ENCODE measurements around the gene DOK7. TPM values are rescaled to one million over a fixed set of nuclear protein-coding genes. Genes with fewer than 3 reads are reported as not detected.

Gene DOK7
- polyA plus RNA-seq, 4 donors = 0.28 to 7.5 (median 0.81) TPM; not detected in 1

GRCh38 chr4:3516836-3517730 lies 54.0 kb downstream of the DOK7 start:
- DNase-seq (no peak), FAIRE-seq (no peak)
- H3K9me3 ChIP-seq (ENCODE audit: control insufficient read depth in 2 of 2, insufficient read depth in 1 of 2, low read depth in 1 of 2, low read length in 1 of 2) = no peaks in the 10 kb centered on the region
- peaks cover 0 to 10% (median 0%) of the 10 kb centered on the region in 3 donors for H3K4me1 ChIP-seq (ENCODE audit: control insufficient read depth in 3 of 3, insufficient read depth in 2 of 3, low read depth in 1 of 3, low read length in 2 of 3)
- peaks cover 45 to 99% (median 53%) of the 10 kb centered on the region in 3 donors for H3K36me3 ChIP-seq (ENCODE audit: control insufficient read depth in 3 of 3, insufficient read depth in 2 of 3, low read depth in 1 of 3, low read length in 3 of 3)
- no peaks in the 10 kb centered on the region for H3K27me3 ChIP-seq (ENCODE audit: control insufficient read depth in 3 of 3, insufficient read depth in 3 of 3, low read length in 3 of 3)
- no peak overlapping the region for H3K27ac ChIP-seq (ENCODE audit: low read depth in 1 of 3, low read length in 2 of 3)
- WGBS, 3 donors = 92 to 95% (median 94%) methylated on average over 27 to 29 of the region's 29 CpGs
- no peak overlapping the region for H3K4me3 ChIP-seq (ENCODE audit: low read depth in 1 of 3, low read length in 3 of 3)

GRCh38 chr4:3517731-3518510 lies 54.8 kb downstream of the DOK7 start:
- peaks cover 0 to 10% (median 0%) of the 10 kb centered on the region in 3 donors for H3K4me1 ChIP-seq (ENCODE audit: control insufficient read depth in 3 of 3, insufficient read depth in 2 of 3, low read depth in 1 of 3, low read length in 2 of 3)
- peaks cover 43 to 99% (median 51%) of the 10 kb centered on the region in 3 donors for H3K36me3 ChIP-seq (ENCODE audit: control insufficient read depth in 3 of 3, insufficient read depth in 2 of 3, low read depth in 1 of 3, low read length in 3 of 3)
- no peaks in the 10 kb centered on the region for H3K9me3 ChIP-seq (ENCODE audit: control insufficient read depth in 2 of 2, insufficient read depth in 1 of 2, low read depth in 1 of 2, low read length in 1 of 2)
- H3K27ac ChIP-seq (ENCODE audit: low read depth in 1 of 3, low read length in 2 of 3) = no peak overlapping the region
- DNase-seq (no peak), FAIRE-seq (no peak)
- H3K4me3 ChIP-seq (ENCODE audit: low read depth in 1 of 3, low read length in 3 of 3) = no peak overlapping the region
- H3K27me3 ChIP-seq (ENCODE audit: control insufficient read depth in 3 of 3, insufficient read depth in 3 of 3, low read length in 3 of 3) = no peaks in the 10 kb centered on the region
- 94 to 96% (median 96%) methylated on average over 46 to 49 of the region's 49 CpGs for WGBS, 3 donors

- Histone ChIP-seq H3K27me3 (ENCODE audit: control insufficient read depth in 3 of 3, insufficient read depth in 3 of 3, low read length in 3 of 3) (no peaks in the 10 kb centered on the region), H3K9me3 (ENCODE audit: control insufficient read depth in 2 of 2, insufficient read depth in 1 of 2, low read depth in 1 of 2, low read length in 1 of 2) (no peaks in the 10 kb centered on the region), H3K4me1 (ENCODE audit: control insufficient read depth in 3 of 3, insufficient read depth in 2 of 3, low read depth in 1 of 3, low read length in 2 of 3) (peaks cover 0 to 10% (median 0%) of the 10 kb centered on the region in 3 donors), H3K27ac (ENCODE audit: low read depth in 1 of 3, low read length in 2 of 3) (no peak overlapping the region), H3K4me3 (ENCODE audit: low read depth in 1 of 3, low read length in 3 of 3) (no peak overlapping the region), H3K36me3 (ENCODE audit: control insufficient read depth in 3 of 3, insufficient read depth in 2 of 3, low read depth in 1 of 3, low read length in 3 of 3) (peaks cover 45 to 99% (median 51%) of the 10 kb centered on the region in 3 donors)
- FAIRE-seq = no peak
- DNase-seq = no peak
- 87 to 97% (median 91%) methylated on average over 8 to 11 of the region's 11 CpGs for WGBS, 3 donors
These were observed 55.4 kb downstream of the DOK7 start for GRCh38 chr4:3518511-3518880.

DNA sequence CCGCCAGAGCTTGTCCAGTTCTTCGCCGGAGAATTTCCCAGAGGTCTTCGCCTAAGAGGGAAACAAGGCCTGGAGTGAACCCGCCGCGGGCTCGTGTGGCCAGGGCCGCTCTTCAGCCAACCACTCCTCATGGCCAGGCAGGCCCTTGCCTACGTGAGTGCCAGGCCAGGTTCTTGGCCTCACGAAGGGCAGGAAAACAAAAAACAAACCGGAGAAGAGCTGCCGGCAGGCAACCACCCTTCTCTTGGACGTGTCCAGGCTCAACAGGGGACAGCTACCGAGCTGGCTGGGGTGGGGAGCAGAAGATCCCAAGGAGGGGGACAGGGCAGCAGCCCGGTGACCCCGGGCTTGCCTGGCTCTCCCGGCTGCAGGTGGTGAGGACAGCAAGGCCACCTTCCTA lies 55.8 kb downstream of the DOK7 start:
- no peak for DNase-seq
- peaks cover 44 to 99% (median 50%) of the 10 kb centered on the region in 3 donors for H3K36me3 ChIP-seq (ENCODE audit: control insufficient read depth in 3 of 3, insufficient read depth in 2 of 3, low read depth in 1 of 3, low read length in 3 of 3)
- no peak overlapping the region for H3K27ac ChIP-seq (ENCODE audit: low read depth in 1 of 3, low read length in 2 of 3)
- H3K27me3 ChIP-seq (ENCODE audit: control insufficient read depth in 3 of 3, insufficient read depth in 3 of 3, low read length in 3 of 3) = no peaks in the 10 kb centered on the region
- H3K4me1 ChIP-seq (ENCODE audit: control insufficient read depth in 3 of 3, insufficient read depth in 2 of 3, low read depth in 1 of 3, low read length in 2 of 3) = peaks cover 0 to 10% (median 0%) of the 10 kb centered on the region in 3 donors
- 93 to 94% (median 93%) methylated on average over 18 of the region's 18 CpGs for WGBS, 3 donors
- no peaks in the 10 kb centered on the region for H3K9me3 ChIP-seq (ENCODE audit: control insufficient read depth in 2 of 2, insufficient read depth in 1 of 2, low read depth in 1 of 2, low read length in 1 of 2)
- no peak for FAIRE-seq
- no peak overlapping the region for H3K4me3 ChIP-seq (ENCODE audit: low read depth in 1 of 3, low read length in 3 of 3)

DNA sequence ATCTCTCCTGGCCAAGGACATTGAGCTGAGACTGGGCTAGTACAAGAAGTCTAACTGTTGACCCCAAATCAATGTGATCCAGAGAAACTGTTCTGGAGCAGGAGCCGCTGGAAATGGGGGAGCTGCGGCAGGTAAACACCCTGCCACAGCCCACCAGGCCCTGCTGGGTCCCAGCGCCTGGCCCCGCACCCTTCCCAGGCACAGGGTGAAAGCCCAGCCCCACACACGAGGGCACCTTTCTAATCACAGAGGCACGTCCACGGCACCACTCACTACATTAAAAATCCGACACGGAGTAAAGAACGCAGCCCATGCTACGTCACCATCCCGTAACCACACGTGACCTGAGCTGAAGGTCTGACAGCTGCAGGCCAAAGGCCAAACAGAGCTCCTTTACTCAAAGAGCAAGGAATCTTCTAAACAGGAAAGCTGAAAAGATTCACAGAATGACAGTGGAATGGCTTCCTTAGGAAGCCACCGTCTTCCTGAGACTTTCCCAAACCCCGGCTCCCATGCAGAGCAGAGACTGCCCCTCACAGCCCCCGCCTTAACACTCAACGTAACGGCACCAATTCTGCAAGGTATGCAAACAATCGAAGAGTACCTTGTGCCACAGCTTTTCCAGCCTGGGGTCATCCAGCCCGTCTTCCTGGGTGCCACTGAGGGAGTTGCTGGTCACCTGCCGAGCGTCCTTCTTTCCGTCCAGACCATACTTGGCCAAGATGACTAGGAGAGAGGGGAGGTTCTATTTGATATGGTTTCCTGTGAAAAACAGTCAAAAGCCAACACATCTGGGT lies 56.6 kb downstream of the DOK7 start:
- Histone ChIP-seq H3K36me3 (ENCODE audit: control insufficient read depth in 3 of 3, insufficient read depth in 2 of 3, low read depth in 1 of 3, low read length in 3 of 3) (peaks cover 43 to 99% (median 44%) of the 10 kb centered on the region in 3 donors), H3K9me3 (ENCODE audit: control insufficient read depth in 2 of 2, insufficient read depth in 1 of 2, low read depth in 1 of 2, low read length in 1 of 2) (no peaks in the 10 kb centered on the region), H3K4me1 (ENCODE audit: control insufficient read depth in 3 of 3, insufficient read depth in 2 of 3, low read depth in 1 of 3, low read length in 2 of 3) (peaks cover 0 to 10% (median 0%) of the 10 kb centered on the region in 3 donors), H3K27me3 (ENCODE audit: control insufficient read depth in 3 of 3, insufficient read depth in 3 of 3, low read length in 3 of 3) (no peaks in the 10 kb centered on the region), H3K4me3 (ENCODE audit: low read depth in 1 of 3, low read length in 3 of 3) (no peak overlapping the region), H3K27ac (ENCODE audit: low read depth in 1 of 3, low read length in 2 of 3) (no peak overlapping the region)
- 93 to 94% (median 93%) methylated on average over 23 of the region's 23 CpGs for WGBS, 3 donors
- DNase-seq = no peak
- FAIRE-seq = no peak

DNA sequence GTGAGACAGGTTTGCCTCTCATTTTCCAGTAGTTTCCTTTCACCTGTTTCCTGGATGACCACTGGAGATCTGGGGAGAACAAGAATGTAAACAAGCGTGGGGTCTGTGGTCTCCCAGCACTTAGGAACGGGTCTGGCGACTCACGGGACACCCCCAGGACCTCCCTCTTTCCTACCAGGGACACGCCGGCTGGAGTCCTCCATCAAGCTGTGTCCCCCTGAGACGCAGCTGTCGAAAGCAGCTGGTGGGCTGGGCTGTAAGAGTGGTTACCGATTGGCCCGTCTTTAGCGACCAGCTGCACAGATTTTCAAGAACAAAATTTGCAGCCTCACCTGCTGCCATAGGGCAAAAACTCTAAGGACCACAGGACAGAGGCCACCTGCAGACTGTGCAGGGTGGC lies 57.2 kb downstream of the DOK7 start:
- peaks cover 41 to 99% (median 41%) of the 10 kb centered on the region in 3 donors for H3K36me3 ChIP-seq (ENCODE audit: control insufficient read depth in 3 of 3, insufficient read depth in 2 of 3, low read depth in 1 of 3, low read length in 3 of 3)
- 83 to 94% (median 91%) methylated on average over 11 of the region's 11 CpGs for WGBS, 3 donors
- H3K9me3 ChIP-seq (ENCODE audit: control insufficient read depth in 2 of 2, insufficient read depth in 1 of 2, low read depth in 1 of 2, low read length in 1 of 2) = no peaks in the 10 kb centered on the region
- no peaks in the 10 kb centered on the region for H3K27me3 ChIP-seq (ENCODE audit: control insufficient read depth in 3 of 3, insufficient read depth in 3 of 3, low read length in 3 of 3)
- no peak overlapping the region for H3K27ac ChIP-seq (ENCODE audit: low read depth in 1 of 3, low read length in 2 of 3)
- FAIRE-seq (no peak), DNase-seq (no peak)
- no peak overlapping the region for H3K4me3 ChIP-seq (ENCODE audit: low read depth in 1 of 3, low read length in 3 of 3)
- peaks cover 0 to 4% (median 0%) of the 10 kb centered on the region in 3 donors for H3K4me1 ChIP-seq (ENCODE audit: control insufficient read depth in 3 of 3, insufficient read depth in 2 of 3, low read depth in 1 of 3, low read length in 2 of 3)

- no peak for DNase-seq
- FAIRE-seq = no peak
These were observed 57.9 kb downstream of the DOK7 start for GRCh38 chr4:3520796-3521600.

More at GRCh38 chr4:3520796-3521600, 57.9 kb downstream of the DOK7 start:
- Histone ChIP-seq H3K9me3 (ENCODE audit: control insufficient read depth in 2 of 2, insufficient read depth in 1 of 2, low read depth in 1 of 2, low read length in 1 of 2) (no peaks in the 10 kb centered on the region), H3K27me3 (ENCODE audit: control insufficient read depth in 3 of 3, insufficient read depth in 3 of 3, low read length in 3 of 3) (no peaks in the 10 kb centered on the region), H3K36me3 (ENCODE audit: control insufficient read depth in 3 of 3, insufficient read depth in 2 of 3, low read depth in 1 of 3, low read length in 3 of 3) (peaks cover 39 to 99% (median 39%) of the 10 kb centered on the region in 3 donors), H3K27ac (ENCODE audit: low read depth in 1 of 3, low read length in 2 of 3) (no peak overlapping the region), H3K4me1 (ENCODE audit: control insufficient read depth in 3 of 3, insufficient read depth in 2 of 3, low read depth in 1 of 3, low read length in 2 of 3) (no peaks in the 10 kb centered on the region), H3K4me3 (ENCODE audit: low read depth in 1 of 3, low read length in 3 of 3) (no peak overlapping the region)
- 94 to 95% (median 95%) methylated on average over 25 to 31 of the region's 31 CpGs for WGBS, 3 donors

Measured in small intestine (tissue), 7 donors.